ENCODE measurements around the gene SMYD3. TPM values are rescaled to one million over a fixed set of nuclear protein-coding genes. Genes with fewer than 3 reads are reported as not detected.

The SMYD3 gene
- total RNA-seq, 1 donor from 2014 or later = 23.5 TPM

DNA sequence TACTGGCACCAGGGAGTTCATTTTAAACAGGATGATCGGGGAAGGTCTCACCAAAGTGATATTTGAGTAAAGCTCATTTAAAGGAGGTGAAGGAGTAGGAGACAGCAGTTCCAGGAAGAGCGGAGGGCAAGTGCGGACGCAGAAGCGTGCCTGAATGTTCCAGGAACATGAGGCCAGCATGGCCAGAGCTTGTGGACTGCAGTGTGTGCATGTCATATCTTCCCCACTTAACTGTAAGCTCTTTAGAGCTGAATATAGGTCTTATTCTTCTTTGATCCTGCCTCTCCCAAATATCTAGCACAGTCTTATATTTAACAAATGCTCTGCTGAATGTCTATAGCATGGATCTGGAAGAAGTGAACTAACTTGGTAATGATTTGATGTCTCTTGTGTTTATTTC is 639.3 kb downstream of the SMYD3 start:
- DNase-seq = no peak

DNA sequence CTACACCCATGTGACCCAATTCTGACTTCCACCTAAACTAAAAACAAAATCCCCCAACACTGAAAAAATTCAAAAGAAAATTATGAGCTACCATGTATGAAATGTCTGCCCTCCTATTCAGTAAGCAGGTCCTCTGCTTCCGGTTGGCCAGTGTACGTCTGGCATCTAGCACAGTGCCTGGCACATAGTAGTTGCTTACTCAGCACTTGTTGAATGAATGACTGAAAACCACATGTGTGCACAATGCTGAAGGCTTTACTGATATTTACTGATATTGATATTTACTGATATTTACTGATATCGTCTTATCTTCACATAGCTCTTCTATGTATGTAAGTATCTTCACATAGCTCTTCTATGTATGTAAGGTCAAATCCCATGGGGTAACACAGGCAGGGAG is 642.2 kb downstream of the SMYD3 start:
- no peak for DNase-seq

DNA sequence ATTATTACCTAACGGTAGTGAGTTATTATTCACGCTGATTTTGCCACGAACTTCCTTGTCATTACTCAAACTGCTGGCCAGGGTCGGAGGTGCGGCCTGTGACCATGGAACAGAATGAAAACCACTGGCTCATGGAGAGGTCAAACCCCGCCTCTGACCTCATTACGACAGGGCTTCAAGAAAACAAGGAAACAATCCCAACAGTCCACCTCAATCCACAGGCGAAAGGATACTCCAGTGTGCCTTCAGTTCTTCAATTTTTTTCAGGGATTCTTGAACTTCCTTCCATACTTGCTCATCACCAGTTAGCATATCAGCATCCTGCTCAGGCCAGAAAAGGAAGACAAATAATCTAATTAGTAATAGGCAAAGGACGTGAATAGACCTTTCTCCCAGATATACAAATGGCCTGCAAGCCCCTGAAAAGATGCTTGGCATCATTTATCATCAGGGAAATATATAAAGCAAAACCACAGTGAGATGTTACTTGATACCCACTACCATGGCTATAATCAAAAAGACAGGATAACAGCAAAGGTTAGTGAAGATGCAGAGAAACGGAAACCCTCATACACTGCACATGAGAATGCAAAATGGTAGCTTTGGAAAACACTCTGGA is 643.4 kb downstream of the SMYD3 start:
- DNase-seq = no peak

DNA sequence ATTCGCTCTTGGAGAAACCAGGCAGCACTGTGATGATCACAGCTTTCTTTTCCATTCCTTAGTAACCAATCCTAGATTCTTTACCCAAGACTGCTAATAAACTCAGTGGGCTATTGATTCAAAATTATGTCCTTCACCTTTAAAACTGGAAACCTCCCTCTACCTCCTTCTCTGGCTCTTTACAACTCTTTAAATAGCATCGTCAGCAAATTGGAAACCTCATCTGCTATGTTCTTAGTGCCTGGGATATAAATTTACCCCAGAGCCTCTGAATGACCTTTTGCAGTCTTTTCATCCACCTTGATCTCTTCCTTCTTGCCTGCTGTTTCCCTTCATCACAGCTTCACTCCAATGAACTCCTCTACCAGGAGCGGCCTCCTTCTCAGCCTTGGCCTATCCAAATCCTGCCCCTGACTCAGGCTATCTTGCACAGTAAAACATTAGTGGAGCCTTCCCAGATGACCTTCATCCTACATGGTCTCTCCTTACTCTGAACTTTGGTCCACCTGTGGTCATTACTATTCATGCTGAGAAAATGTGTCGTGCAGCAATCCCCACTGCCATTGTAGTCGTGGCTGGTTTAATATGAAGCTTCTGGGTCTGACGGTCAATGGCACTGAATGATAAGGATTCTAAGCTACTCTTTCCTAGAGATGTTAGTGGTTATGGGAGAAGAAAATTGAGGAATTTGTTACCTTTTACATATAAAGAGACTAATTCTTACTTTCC is 644.1 kb downstream of the SMYD3 start:
- DNase-seq = no peak

DNA sequence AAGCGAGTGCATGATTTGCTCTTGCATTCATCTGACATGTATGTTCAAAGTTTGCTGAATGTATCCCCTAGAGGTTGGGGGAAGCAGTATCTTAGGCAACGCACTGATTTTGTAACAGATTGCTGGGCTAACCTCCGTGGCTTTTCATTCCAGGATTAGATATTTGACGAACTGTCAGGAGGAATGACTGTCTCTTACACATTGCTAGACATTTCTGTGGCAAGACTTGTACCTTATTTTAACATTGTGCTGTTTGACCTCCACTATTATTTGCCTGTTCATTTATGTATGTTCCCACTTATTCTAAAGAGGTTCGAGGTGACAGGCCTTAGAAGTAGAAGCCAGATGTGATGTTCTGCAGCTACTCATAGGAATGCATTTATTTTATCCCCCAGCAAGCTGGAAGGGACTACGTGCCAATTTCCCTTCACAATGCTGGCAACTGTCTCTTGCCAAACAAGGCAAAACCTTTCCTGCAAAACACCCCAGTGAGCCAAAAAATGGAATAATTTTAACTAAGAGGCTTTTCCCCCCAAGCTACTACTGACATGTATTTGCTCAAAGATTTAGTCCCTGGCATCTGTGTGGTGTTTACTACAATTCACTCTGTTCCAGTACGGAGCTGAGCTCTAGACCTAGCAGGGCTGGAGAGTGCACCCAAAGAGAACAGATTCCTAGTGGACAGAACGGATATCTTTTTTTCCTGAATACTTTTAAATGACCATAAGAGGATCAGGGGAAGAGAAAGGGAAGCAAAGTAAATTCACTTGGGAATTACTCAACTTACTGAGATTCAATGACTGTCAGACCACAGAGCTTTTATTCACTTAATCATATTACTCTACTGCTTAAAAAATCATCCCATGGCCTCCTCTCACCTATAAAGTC is 646.2 kb downstream of the SMYD3 start:
- peak; percentile 79 for DNase-seq

DNA sequence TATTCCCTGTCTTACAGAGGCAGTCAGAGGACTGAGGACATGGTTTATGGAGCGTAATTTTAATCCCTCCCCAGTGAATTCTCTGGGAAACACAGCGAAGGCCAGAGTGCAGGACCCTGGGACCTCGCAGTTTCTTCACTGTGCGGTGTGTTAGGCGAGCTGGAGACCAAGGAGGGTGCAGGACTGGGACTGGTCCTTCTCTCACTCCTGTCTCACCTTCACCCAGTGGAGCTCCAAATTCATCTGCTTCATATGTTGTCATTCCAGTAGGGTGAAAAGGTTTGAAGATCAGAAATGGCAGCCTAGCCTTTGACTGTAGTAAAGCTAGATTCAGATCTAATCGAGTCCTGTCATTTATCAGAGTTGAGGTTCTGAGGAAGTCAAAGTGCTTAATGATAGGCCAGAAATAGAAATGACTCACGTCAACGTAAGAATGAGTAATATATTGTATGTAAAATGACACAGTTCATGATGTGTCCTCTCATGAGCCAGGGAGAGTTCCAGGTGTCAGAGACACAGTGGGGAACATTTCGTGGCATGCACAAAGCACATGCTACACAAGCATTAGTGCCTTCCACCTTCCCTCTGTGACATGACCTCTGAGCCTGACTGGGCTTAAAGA is 647.5 kb downstream of the SMYD3 start:
- no peak for DNase-seq

DNA sequence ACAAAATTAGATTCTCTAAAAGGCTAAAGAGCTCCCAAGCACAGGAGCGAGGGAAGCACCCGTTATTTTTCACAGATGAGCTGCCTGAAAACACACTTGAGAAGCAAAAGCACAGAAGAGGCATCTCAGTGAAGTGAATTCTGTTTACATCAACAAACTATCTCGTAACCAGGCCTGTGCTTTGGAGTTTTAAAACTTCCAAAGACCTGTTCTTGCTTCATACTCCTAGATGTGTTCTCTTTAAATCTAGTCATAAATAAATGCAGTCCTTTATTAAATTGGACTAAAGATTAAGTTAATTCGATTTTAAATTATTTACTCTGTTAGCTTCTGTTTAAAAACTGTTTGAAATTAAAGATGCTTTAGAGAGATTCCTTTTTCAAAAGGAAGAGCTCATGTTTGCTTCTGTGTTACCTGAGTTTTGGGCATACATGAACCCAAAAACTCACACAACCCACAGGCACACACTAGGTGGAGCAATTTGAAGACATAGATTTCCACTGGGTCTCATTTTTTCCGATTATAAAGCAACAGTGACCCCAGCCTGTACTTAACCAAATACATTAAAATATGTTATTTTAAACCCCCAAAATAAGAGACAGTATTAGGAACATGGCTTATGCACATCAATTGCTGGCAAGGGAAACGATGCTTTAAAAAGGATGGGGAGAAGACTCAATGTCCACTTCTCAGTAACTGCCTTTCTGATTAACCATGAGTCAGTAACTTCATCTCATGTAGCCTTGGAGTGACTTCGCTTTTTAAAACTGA is 648.2 kb downstream of the SMYD3 start:
- DNase-seq = peak; percentile 50

DNA sequence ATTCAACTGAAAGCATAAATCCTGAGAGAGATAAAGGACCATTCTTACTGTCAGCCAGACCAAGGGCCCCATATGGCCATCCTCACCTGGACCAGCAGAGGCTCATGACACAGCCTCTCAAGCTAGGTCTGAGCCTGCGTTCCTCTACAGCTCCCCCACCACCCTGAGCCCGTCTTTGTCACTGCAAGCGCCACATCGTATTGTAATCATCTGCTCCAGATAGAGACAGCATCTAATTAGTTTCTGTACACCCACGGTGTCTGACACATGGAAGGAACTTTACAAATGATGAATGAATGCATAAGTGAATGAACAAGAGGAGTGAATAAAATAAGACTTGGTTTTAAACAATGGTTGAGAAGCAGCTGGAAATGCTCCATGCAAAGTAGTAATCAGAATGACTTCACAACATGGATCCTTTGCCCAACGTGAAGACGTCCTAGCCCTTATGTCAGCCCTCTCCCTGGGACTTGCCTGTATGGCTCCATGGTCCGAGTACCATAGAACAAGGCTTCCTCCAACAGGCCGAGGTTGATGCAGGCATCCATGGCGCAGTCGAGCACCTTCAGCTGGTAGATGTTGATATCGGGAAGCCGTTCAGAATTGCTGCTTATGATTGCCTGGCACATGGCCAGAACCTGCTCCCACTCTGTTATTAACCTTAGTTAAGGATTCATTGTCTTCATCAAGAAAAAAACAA is 648.9 kb downstream of the SMYD3 start:
- DNase-seq = no peak

DNA sequence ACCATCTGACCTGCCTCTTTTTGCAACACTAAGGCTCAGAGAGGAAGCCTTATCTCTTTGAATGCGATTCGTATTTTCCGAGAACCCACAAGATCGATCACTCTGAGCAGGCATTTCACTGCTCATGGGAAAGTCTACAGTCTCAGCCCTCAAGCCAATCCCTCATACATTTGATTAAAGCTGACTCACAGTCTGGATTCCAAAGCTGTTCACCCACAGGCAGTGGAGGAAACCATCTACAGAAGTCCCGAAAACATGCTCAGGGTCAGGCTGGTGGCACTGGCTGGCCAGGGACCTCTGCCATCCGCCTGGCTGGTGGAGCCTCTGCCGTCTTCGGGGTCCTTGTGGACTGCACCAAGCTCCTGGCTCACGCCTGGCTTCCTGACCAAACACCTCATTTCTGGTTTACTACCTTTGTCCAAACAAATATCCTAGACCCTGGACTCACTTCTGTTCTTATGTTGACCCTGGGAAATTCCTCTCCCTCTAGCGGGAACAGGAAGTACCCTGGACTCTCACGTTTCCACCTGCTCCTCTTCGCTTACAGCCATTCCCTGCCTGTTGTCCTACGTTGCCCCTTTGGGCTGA is 650.0 kb downstream of the SMYD3 start:
- no peak for DNase-seq

DNA sequence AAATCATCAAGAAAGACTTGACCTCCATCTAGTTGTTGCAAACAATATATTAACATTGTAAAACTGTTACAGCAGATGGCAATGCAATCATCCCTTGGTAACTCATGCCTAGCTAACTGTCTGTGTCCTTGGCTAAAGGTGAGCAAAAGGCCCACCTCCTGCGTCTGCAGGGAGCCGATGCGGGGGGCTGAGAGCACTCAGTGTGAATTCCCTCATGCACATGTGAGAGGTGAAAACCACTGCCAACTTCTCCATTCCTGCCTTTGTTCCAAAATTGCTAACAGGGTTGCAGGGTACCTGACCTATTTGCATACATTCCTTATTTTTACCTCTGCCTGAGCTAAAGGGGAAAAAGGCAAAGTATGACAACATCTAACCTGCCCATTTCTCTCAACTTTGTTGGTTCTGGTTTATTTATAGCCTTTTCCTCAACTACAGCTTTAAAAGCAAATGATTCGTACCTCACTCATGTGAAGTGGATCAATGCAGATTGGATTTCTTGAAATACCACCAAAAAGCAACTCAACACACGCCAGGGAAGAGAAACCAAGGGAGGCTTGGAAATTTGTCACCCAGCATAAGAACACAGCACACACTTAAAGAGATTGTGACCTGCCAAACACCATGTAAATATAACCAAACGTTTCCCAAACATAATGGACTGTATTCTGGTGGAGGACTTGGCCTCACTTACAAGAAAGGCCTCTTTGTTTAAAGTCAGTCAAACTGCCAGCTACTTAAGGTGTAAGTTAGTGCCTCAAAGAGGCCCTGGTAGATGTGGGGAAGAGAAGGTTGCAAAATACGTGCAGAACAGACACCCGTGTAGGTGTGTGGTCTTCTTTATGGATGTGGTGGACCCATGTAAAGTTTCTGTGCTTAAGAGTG is 651.0 kb downstream of the SMYD3 start:
- no peak for DNase-seq

DNA sequence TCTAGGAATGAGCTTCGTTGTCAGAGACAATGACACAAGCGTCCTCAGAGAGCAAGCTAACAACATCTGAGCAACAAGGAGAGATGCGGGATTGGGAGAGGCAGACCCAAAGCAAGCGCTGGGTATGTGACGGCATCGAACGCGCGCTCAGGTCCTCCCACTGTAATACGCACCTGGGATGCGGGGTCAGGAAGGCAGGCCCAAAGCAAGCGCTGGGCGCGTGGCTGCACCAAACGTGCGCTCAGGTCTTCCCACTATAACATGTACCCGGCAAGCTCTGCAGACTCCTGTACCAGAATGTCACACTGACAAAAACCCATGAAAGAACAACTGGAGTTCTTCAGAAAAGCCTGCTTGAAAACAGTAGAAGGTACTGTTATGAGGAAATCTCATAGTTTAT is 653.8 kb downstream of the SMYD3 start:
- no peak for DNase-seq

DNA sequence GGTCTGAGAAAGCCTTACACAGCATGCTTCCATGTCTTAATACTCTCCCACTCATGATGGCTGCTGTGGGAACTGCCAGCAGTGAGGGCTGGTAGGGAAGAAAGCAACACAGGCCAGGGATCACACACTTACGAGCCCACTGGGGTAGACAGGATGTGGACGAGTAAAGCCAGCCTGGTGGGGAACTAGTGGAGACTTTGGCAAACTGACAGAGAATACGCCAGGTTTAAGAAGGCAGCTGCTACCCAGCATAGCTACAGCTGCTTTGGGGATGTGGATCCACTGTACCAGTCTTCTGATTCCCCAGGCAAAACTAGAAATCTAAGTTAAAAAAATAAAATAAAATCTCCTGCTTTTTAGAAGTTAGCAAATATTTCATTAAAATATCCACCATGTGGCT is 664.0 kb downstream of the SMYD3 start:
- DNase-seq = peak; percentile 60

DNA sequence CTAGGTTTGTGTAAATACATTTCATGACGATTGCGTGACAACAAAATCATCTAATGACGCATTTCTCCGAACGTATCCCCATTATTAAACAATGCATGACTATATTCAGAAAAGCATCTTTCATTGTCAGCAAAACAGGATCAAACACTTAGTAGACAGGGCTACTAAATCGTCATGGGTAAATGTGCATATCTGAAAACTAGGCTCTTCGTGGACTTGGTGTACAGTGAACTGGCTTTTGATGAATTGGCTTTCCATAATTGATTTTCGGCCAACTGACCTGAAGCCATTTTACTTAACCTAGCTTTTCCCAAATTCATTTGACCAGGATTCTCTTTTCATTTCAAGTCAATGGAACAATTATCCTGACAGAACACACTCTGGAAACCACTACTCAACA is 665.0 kb downstream of the SMYD3 start:
- DNase-seq = no peak

DNA sequence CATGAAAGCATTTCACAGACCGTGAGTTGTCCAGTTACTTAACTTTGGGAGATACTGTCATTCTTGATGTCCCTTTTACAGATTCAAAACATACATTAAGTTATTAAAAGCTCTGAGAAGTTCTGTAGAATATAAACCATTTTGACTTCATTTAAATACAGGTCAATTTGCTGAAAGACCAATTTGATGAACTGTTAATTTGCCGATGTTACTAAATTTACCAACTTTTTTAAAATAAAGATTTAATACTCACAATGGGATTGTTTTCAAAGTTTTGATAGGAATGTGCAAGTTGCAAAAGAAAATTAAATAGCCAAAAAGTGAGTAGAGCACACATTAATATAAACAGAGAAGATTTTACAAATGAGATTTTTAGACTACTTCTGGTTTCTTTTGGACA is 666.1 kb downstream of the SMYD3 start:
- no peak for DNase-seq

DNA sequence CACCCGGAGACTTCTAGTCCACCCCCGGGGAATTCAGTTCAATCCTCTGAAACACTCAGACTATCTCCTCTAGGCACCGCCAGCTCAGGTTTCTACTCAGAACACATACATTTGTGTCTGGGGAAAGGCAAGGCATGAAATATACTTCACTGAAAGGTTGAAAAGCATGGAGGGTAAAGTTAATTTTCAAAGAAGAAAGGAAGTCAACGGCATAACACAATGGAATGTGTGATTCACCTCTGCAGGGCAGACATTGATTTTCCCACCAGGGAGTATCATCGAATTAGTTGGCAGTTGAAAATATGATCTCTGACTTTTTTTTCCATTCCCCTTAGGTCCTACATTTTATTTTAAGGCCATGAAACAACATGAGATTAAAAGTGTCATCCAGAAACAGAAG is 669.4 kb downstream of the SMYD3 start:
- no peak for DNase-seq

DNA sequence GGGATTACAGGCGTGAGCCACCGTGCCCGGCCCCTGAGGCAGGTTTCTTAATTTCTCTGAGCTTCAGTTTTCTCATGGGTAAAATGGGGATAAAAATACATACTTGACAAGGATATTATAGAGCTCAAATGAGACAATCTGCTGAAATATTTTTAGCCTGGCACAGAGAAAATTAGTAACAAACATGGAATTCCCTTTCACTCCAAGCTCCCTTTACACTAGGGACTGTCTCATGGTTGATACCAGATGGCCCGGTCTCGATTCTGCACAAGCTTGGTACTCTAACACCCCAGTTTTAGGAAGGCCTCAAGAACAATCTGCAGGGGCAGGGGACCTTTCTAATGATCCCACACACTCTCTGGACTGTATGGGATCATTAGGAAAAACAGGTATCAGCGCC is 671.7 kb downstream of the SMYD3 start:
- DNase-seq = no peak

DNA sequence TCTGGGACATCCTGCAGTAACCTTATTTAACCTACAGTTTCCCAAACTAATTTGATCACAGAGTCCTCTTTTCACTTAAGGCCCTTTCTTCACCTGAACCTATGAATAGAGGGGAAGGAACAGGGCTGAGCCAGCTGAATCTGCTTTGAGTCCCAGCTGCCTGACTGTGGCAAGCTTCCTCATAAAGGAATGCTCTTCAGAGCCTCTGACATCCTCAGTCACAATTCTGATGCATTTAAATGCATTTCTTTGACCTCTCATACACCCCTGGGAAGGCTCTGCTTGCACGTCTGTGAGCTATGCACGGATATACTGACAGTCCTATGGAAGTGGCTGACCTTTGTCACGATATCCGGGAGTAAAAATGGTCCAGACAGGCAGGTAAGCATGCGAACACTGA is 673.1 kb downstream of the SMYD3 start:
- DNase-seq = no peak

DNA sequence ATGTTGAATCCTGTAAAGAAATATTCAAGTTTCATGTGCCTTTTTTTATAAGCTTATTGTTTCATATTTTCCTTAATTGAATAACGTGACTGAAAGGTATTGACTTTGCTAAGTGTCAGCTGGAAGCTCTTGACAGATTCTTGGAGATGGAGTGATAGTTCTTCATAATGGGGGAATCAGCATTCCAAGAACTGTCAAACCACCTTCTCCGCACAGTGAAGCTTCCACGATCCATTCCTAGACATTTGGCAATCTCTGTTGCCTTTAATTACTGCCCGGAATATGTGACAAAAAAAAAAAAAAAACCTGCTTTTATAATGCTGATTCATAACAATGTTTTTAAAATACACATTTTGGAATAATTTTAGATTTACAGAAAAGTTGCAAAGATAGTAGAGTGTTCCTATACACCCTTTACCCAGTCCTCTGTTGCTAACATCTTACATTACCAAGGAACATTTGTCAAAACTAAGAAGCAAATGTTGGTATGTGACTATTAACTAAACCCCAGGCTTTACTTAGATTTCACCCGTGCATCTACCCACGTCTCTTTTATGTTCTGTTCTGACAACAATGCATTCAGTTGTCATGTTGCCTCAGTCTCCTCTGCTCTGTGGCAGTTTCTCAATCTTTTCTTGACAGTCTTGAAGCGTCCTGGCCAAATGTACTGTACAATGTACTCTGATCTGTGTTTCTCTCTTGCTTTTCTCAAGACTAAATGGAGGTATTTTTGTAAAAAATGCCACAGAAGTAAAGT is 674.1 kb downstream of the SMYD3 start:
- no peak for DNase-seq

DNA sequence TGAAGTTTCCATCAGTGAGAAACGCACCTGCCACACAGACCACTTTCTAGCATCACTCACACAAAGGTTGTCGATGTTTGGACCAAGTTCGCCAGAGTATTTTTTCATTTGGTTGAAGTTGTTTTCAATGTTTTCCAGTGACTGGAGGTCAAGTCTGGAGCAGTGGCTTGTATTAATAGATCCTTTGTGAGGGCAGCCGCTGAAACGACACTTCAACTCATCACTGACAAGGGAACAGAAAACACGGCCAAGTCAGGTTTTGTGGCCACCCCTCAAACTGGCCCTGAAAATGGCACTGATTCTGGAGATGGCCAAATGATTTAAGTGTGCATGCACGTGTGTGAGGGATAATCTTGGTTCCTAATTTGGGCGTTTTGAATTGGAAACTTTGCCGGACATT is 675.6 kb downstream of the SMYD3 start:
- DNase-seq = no peak

Measured in tongue (tissue), 2 donors.